K562 (cell line): Measurements from ENCODE around the gene PDE8B. TPM values are rescaled to one million over a fixed set of nuclear protein-coding genes. Genes with fewer than 3 reads are reported as not detected.

Experiments used
- ATAC-seq: fragments of 200-7000 bp; cut with Tn5 transposase; 3 replicates; pipeline ENCODE4 v1.9.1; 2020; ENCODE audit warnings: moderate library complexity
- BruUV-seq: library from RNA; stranded (reverse); fragments of 400-500 nt; replicated peaks from 2 replicates; lab custom pipeline; 2021; lab: Mats Ljungman, UMichigan
- CTCF ChIA-PET: fragments of 300-600 bp; formaldehyde crosslinking; extraction: SDS; loops from one replicate; lab custom pipeline; 2021; ENCODE audit warnings: low intra/inter-chr PET ratio; lab: Yijun Ruan, JAX
- POLR2A ChIA-PET: fragments of 300-600, 350-650 bp; sonication (Branson Sonifier 250); formaldehyde crosslinking; extraction: SDS; loops from one replicate; lab custom pipeline; 2021; ENCODE audit warnings: antibody characterized with exemption, inconsistent platforms; lab: Yijun Ruan, JAX
- DNase-seq, 4 experiments: peaks; one replicate each; pipeline versions ENCODE4 v3.0.0 to v3.0.0-alpha.2; 2011 to 2018; ENCODE audit warnings: low spot score in 3 of 4, mixed read lengths in 3 of 4; ENCODE audit errors: extremely low read depth in 1 of 4
- FAIRE-seq: peaks from 2 replicates; lab custom pipeline; 2011; peaks lifted over from hg19 to GRCh38; lab: Jason Lieb, UNC
- H2AFZ ChIP-seq: 2 replicates; pipeline ENCODE4 v1.6.0; 2011; ENCODE audit warnings: low read depth, low read length, control low read depth, inconsistent platforms
- H3K27ac ChIP-seq: fragments of 200-600 bp; 3 replicates; pipeline ENCODE4 v1.8.0; 2011; ENCODE audit warnings: low read depth, mild to moderate bottlenecking, control low read depth, inconsistent platforms, low read length, moderate library complexity, mixed read lengths; ENCODE audit errors: extremely low read depth
- H3K27me3 ChIP-seq, 2 experiments: fragments of 300-600 bp in 1 of 2; 2 replicates in 1 of 2; 3 replicates in 1 of 2; pipeline versions ENCODE4 v1.6.0 to v1.8.0; 2011; ENCODE audit warnings: inconsistent platforms in 2 of 2, low read length in 2 of 2, mild to moderate bottlenecking in 1 of 2, mixed read lengths in 1 of 2, moderate library complexity in 1 of 2; ENCODE audit not compliant: control insufficient read depth in 2 of 2, insufficient read depth in 2 of 2
- H3K36me3 ChIP-seq: fragments of 300-600 bp; 3 replicates; pipeline ENCODE4 v1.8.0; 2011; ENCODE audit warnings: mild to moderate bottlenecking, low read length, inconsistent platforms; ENCODE audit not compliant: control insufficient read depth, insufficient read depth
- H3K4me1 ChIP-seq, 2 experiments: fragments of 200-600 bp in 1 of 2; replicated peaks in 1 of 2; 2 replicates in 1 of 2; 3 replicates in 1 of 2; pipeline versions ENCODE4 v1.5.1 to v1.8.0; 2011; ENCODE audit warnings: inconsistent platforms in 2 of 2, low read length in 2 of 2, mild to moderate bottlenecking in 1 of 2, mixed read lengths in 1 of 2, moderate library complexity in 1 of 2; ENCODE audit not compliant: control insufficient read depth in 2 of 2, insufficient read depth in 2 of 2
- H3K4me2 ChIP-seq: 2 replicates; pipeline ENCODE4 v1.6.1; 2011; ENCODE audit warnings: low read length, control low read depth, inconsistent platforms, mixed read lengths; ENCODE audit not compliant: insufficient read depth
- H3K4me3 ChIP-seq: fragments of 200-600 bp; sonication (generic), shearing (Covaris generic); 2 replicates; pipeline ENCODE4 v1.5.1; 2016; ENCODE audit warnings: control low read depth, inconsistent platforms
- H3K79me2 ChIP-seq: fragments of 200-600 bp; 3 replicates; pipeline ENCODE4 v1.8.0; 2011; ENCODE audit warnings: low read length, inconsistent platforms; ENCODE audit not compliant: control insufficient read depth, insufficient read depth
- H3K9ac ChIP-seq, 2 experiments: 2 replicates each; pipeline versions ENCODE4 v1.6.0 to v1.6.1; 2011; ENCODE audit warnings: low read depth in 2 of 2, low read length in 2 of 2, control low read depth in 1 of 2, inconsistent platforms in 1 of 2, mild to moderate bottlenecking in 1 of 2, mixed read lengths in 1 of 2; ENCODE audit not compliant: insufficient read depth in 1 of 2
- H3K9me1 ChIP-seq: one replicate; pipeline ENCODE4 v1.6.0; 2011; ENCODE audit warnings: inconsistent platforms, mild to moderate bottlenecking, low read length, moderate library complexity; ENCODE audit not compliant: control insufficient read depth, insufficient read depth
- H3K9me3 ChIP-seq: replicated peaks from 2 replicates; pipeline ENCODE4 v1.5.1; 2011; ENCODE audit warnings: low read depth, low read length, inconsistent platforms; ENCODE audit not compliant: control insufficient read depth, insufficient read depth
- H4K20me1 ChIP-seq: replicated peaks from 2 replicates; pipeline ENCODE4 v1.6.1; 2011; ENCODE audit warnings: low read length, inconsistent platforms, mixed read lengths; ENCODE audit not compliant: control insufficient read depth, insufficient read depth
- MCM7 ChIP-seq, 2 experiments: fragments of 450-650 bp; IDR thresholded peaks; 2 replicates each; pipeline ENCODE4 v1.6.1; 2016 to 2018
- TRIM24 ChIP-seq, 2 experiments: fragments of 450-650 bp; IDR thresholded peaks; 2 replicates each; pipeline ENCODE4 v1.6.1; 2016
- WGBS: fragments of 100-300 bp; shearing (Covaris generic); methylation state at CpG from one replicate; pipeline ENCODE4 v1.1.6; 2016; ENCODE audit warnings: low coverage, mixed read lengths; ENCODE audit not compliant: insufficient coverage; ENCODE audit errors: missing lambda C conversion rate; 5-methylcytosine and 5-hydroxymethylcytosine counted together
- in situ Hi-C: fragments of 300-500 bp; cut with MboI; formaldehyde crosslinking; loops from 4 replicates; pipeline ENCODE4 v1.15.0; 2018; ENCODE audit warnings: inconsistent platforms, mixed read lengths
- intact Hi-C: fragments of 100-400 bp; cut with micrococcal nuclease; formaldehyde crosslinking; loops from 2 replicates; pipeline ENCODE4 v1.14.2; 2022
- polyA plus RNA-seq, 8 experiments: library from polyadenylated mRNA; depleted of rRNA in 4 of 8; stranded (reverse) in 5 of 8; unstranded in 3 of 8; fragments of >200 nt; fragmentation: Nextera tagmentation in 2 of 8; fragmentation: Illumina TruSeq in 1 of 8; extraction: Ambion mirVana in 2 of 8; extraction: Trizol in 1 of 8; gene quantifications; 2 replicates each; pipeline versions ENCODE4 v1.2.1 to v1.2.3, GENCODE V29; 2011 to 2014; ENCODE audit warnings: inconsistent platforms in 1 of 8, missing spikeins in 1 of 8
- total RNA-seq, 7 experiments: library from RNA; depleted of rRNA in 6 of 7; stranded (reverse); fragments of >200 nt in 6 of 7; fragmentation: Illumina TruSeq in 2 of 7; extraction: Trizol in 2 of 7; gene quantifications; 2 replicates each; pipeline versions ENCODE4 v1.2.1 to v1.2.3, GENCODE V29; 2011 to 2021; ENCODE audit warnings: low replicate concordance in 1 of 7
- TF ChIP-seq, protein P1 (sequence below): fragments of 450-650 bp; formaldehyde crosslinking; IDR thresholded peaks from 2 replicates; pipeline ENCODE4 v1.4.0; 2020; ENCODE audit warnings: mild to moderate bottlenecking, mixed read lengths
- TF ChIP-seq, protein P2 (sequence below), 3 experiments: fragments of 200-800 bp in 1 of 3; fragments of 250-450 bp in 1 of 3; fragments of 450-650 bp in 1 of 3; sonication (Bioruptor Pico) in 1 of 3; sonication (Bioruptor generic) in 1 of 3; formaldehyde crosslinking in 1 of 3; IDR thresholded peaks; 2 replicates each; pipeline versions ENCODE4 v1.6.1 to v1.8.0; 2016 to 2022; ENCODE audit warnings: mild to moderate bottlenecking in 2 of 3, missing genetic modification characterization in 2 of 3, missing compliant biosample characterization in 1 of 3, moderate library complexity in 1 of 3
- TF ChIP-seq, protein P3 (sequence below): sonication (generic); formaldehyde crosslinking; IDR thresholded peaks from 2 replicates; pipeline ENCODE4 v1.8.1; 2023; ENCODE audit warnings: missing genetic modification reagents, mild to moderate bottlenecking, borderline replicate concordance
- TF ChIP-seq, protein P4 (sequence below), 2 experiments: IDR thresholded peaks; 2 replicates each; pipeline ENCODE4 v1.6.1; 2012; ENCODE audit warnings: improper control_type of control experiment in 2 of 2, low read depth in 2 of 2, low read length in 2 of 2, borderline replicate concordance in 1 of 2

Gene PDE8B
- total and polyA plus RNA-seq, 9 of the 15 experiments (the other 6 are each of a cell fraction or from before 2014, with no cell fraction given), result 0.15 to 0.28 TPM; not detected in 7

DNA sequence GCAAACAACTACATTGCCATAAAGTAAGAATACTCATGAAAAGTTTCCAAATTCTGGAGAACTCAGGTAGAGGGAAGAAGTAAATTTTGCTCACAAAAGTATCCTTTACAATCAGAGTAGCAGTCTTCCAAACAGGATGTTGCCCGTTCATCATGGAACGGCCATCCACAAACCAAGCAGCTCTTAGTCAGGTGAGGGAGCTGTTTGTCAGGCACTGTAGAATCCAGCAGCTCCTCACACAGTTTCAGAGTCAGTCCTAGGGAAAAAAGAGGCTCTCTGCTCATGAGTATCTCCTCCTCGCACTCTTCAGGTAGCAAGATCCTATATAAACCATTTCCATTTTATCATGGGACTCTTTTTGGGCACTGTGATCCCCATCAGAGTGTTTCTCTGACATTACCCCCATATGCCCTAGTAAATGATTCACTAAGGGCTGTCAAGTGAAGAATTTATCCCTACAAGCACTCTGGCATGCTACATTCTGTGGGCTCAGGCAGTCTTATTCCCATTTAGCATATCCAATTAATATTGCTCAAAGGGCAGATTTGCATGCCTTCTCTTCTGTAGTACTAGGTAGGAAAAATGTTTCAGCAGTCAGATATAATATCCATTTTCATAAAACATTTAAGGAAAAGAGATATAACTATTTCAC, 183.7 kb downstream of the PDE8B start:
- Histone ChIP-seq H3K9me1 (no peaks in the 10 kb centered on the region), H3K27ac (no peak overlapping the region), H3K79me2 (no peaks in the 10 kb centered on the region), H3K36me3 (no peaks in the 10 kb centered on the region), H2AFZ (no peak overlapping the region), H3K27me3 (peaks cover 26 to 29% of the 10 kb centered on the region in 2 experiments), H4K20me1 (no peaks in the 10 kb centered on the region), H3K4me2 (no peak overlapping the region), H3K9ac (no peak overlapping the region), H3K4me1 (no peaks in the 10 kb centered on the region), H3K9me3 (no peaks in the 10 kb centered on the region), H3K4me3 (no peak overlapping the region)
- ChIA-PET POLR2A (no interaction called here), CTCF (no interaction called here)
- ATAC-seq (no peak), FAIRE-seq (no peak), DNase-seq (no peak)
- no TSS peak for BruUV-seq
- in situ Hi-C loops, result no loop called here
- 0% methylated on average over 3 of the region's 3 CpGs for WGBS
- TF ChIP-seq TRIM24 (IDR thresholded peaks at IDR 0.05), result no peak
- TF ChIP-seq, protein P1, sequence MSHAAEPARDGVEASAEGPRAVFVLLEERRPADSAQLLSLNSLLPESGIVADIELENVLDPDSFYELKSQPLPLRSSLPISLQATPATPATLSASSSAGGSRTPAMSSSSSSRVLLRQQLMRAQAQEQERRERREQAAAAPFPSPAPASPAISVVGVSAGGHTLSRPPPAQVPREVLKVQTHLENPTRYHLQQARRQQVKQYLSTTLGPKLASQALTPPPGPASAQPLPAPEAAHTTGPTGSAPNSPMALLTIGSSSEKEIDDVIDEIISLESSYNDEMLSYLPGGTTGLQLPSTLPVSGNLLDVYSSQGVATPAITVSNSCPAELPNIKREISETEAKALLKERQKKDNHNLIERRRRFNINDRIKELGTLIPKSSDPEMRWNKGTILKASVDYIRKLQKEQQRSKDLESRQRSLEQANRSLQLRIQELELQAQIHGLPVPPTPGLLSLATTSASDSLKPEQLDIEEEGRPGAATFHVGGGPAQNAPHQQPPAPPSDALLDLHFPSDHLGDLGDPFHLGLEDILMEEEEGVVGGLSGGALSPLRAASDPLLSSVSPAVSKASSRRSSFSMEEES (CRISPR knock-in tag), result no peak
- TF ChIP-seq, protein P2, sequence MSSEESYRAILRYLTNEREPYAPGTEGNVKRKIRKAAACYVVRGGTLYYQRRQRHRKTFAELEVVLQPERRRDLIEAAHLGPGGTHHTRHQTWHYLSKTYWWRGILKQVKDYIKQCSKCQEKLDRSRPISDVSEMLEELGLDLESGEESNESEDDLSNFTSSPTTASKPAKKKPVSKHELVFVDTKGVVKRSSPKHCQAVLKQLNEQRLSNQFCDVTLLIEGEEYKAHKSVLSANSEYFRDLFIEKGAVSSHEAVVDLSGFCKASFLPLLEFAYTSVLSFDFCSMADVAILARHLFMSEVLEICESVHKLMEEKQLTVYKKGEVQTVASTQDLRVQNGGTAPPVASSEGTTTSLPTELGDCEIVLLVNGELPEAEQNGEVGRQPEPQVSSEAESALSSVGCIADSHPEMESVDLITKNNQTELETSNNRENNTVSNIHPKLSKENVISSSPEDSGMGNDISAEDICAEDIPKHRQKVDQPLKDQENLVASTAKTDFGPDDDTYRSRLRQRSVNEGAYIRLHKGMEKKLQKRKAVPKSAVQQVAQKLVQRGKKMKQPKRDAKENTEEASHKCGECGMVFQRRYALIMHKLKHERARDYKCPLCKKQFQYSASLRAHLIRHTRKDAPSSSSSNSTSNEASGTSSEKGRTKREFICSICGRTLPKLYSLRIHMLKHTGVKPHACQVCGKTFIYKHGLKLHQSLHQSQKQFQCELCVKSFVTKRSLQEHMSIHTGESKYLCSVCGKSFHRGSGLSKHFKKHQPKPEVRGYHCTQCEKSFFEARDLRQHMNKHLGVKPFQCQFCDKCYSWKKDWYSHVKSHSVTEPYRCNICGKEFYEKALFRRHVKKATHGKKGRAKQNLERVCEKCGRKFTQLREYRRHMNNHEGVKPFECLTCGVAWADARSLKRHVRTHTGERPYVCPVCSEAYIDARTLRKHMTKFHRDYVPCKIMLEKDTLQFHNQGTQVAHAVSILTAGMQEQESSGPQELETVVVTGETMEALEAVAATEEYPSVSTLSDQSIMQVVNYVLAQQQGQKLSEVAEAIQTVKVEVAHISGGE (CRISPR knock-in tag; IDR thresholded peaks at IDR 0.05), result no peak
- TF ChIP-seq, protein P3, sequence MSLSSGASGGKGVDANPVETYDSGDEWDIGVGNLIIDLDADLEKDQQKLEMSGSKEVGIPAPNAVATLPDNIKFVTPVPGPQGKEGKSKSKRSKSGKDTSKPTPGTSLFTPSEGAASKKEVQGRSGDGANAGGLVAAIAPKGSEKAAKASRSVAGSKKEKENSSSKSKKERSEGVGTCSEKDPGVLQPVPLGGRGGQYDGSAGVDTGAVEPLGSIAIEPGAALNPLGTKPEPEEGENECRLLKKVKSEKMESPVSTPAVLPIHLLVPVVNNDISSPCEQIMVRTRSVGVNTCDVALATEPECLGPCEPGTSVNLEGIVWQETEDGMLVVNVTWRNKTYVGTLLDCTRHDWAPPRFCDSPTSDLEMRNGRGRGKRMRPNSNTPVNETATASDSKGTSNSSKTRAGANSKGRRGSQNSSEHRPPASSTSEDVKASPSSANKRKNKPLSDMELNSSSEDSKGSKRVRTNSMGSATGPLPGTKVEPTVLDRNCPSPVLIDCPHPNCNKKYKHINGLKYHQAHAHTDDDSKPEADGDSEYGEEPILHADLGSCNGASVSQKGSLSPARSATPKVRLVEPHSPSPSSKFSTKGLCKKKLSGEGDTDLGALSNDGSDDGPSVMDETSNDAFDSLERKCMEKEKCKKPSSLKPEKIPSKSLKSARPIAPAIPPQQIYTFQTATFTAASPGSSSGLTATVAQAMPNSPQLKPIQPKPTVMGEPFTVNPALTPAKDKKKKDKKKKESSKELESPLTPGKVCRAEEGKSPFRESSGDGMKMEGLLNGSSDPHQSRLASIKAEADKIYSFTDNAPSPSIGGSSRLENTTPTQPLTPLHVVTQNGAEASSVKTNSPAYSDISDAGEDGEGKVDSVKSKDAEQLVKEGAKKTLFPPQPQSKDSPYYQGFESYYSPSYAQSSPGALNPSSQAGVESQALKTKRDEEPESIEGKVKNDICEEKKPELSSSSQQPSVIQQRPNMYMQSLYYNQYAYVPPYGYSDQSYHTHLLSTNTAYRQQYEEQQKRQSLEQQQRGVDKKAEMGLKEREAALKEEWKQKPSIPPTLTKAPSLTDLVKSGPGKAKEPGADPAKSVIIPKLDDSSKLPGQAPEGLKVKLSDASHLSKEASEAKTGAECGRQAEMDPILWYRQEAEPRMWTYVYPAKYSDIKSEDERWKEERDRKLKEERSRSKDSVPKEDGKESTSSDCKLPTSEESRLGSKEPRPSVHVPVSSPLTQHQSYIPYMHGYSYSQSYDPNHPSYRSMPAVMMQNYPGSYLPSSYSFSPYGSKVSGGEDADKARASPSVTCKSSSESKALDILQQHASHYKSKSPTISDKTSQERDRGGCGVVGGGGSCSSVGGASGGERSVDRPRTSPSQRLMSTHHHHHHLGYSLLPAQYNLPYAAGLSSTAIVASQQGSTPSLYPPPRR (CRISPR knock-in tag), result no peak
- no peak for TF ChIP-seq MCM7 (IDR thresholded peaks at IDR 0.05)
- TF ChIP-seq, protein P4, sequence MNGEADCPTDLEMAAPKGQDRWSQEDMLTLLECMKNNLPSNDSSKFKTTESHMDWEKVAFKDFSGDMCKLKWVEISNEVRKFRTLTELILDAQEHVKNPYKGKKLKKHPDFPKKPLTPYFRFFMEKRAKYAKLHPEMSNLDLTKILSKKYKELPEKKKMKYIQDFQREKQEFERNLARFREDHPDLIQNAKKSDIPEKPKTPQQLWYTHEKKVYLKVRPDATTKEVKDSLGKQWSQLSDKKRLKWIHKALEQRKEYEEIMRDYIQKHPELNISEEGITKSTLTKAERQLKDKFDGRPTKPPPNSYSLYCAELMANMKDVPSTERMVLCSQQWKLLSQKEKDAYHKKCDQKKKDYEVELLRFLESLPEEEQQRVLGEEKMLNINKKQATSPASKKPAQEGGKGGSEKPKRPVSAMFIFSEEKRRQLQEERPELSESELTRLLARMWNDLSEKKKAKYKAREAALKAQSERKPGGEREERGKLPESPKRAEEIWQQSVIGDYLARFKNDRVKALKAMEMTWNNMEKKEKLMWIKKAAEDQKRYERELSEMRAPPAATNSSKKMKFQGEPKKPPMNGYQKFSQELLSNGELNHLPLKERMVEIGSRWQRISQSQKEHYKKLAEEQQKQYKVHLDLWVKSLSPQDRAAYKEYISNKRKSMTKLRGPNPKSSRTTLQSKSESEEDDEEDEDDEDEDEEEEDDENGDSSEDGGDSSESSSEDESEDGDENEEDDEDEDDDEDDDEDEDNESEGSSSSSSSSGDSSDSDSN (IDR thresholded peaks at IDR 0.05; ENCODE audit: borderline replicate concordance in 1 of 2, low read depth in 2 of 2, low read length in 2 of 2), result no peak
- intact Hi-C loops, result no loop called here
